ENCODE data around the gene TRIM44.

Gene TRIM44

GRCh38 chr11:35717520-35717919, 54.9 kb downstream of the TRIM44 start:
- Histone ChIP-seq H3K27ac (ENCODE audit: low read depth, low read length) (no peak overlapping the region), H3K9me2 (replicated peaks; ENCODE audit: insufficient read depth, low read length) (no peaks in the 10 kb centered on the region), H3K79me2 (ENCODE audit: insufficient read depth, low read length) (no peaks in the 10 kb centered on the region), H4K20me1 (ENCODE audit: low read depth, low read length) (no peaks in the 10 kb centered on the region), H3K27me3 (ENCODE audit: low read length) (no peaks in the 10 kb centered on the region), H3K4me3 (ENCODE audit: insufficient read depth, low read length, poor library complexity, severe bottlenecking) (no peak overlapping the region), H2AFZ (ENCODE audit: low read depth, low read length, severe bottlenecking) (no peak overlapping the region), H3K4me2 (ENCODE audit: low read depth, low read length, poor library complexity, severe bottlenecking) (no peak overlapping the region), H3K9me3 (ENCODE audit: insufficient read depth, low read length) (no peaks in the 10 kb centered on the region), H3F3A (ENCODE audit: insufficient read depth) (no peaks in the 10 kb centered on the region), H3K9ac (ENCODE audit: low read length) (no peak overlapping the region), H3K36me3 (ENCODE audit: low read length) (no peaks in the 10 kb centered on the region)
- TF ChIP-seq, protein P1, sequence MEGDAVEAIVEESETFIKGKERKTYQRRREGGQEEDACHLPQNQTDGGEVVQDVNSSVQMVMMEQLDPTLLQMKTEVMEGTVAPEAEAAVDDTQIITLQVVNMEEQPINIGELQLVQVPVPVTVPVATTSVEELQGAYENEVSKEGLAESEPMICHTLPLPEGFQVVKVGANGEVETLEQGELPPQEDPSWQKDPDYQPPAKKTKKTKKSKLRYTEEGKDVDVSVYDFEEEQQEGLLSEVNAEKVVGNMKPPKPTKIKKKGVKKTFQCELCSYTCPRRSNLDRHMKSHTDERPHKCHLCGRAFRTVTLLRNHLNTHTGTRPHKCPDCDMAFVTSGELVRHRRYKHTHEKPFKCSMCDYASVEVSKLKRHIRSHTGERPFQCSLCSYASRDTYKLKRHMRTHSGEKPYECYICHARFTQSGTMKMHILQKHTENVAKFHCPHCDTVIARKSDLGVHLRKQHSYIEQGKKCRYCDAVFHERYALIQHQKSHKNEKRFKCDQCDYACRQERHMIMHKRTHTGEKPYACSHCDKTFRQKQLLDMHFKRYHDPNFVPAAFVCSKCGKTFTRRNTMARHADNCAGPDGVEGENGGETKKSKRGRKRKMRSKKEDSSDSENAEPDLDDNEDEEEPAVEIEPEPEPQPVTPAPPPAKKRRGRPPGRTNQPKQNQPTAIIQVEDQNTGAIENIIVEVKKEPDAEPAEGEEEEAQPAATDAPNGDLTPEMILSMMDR (IDR thresholded peaks at IDR 0.05; ENCODE audit: insufficient read depth, low read length, poor library complexity, severe bottlenecking) = no peak
- TF ChIP-seq EZH2phosphoT487 (conservative IDR thresholded peaks at IDR 0.05; ENCODE audit: low read length) = no peak

DNA sequence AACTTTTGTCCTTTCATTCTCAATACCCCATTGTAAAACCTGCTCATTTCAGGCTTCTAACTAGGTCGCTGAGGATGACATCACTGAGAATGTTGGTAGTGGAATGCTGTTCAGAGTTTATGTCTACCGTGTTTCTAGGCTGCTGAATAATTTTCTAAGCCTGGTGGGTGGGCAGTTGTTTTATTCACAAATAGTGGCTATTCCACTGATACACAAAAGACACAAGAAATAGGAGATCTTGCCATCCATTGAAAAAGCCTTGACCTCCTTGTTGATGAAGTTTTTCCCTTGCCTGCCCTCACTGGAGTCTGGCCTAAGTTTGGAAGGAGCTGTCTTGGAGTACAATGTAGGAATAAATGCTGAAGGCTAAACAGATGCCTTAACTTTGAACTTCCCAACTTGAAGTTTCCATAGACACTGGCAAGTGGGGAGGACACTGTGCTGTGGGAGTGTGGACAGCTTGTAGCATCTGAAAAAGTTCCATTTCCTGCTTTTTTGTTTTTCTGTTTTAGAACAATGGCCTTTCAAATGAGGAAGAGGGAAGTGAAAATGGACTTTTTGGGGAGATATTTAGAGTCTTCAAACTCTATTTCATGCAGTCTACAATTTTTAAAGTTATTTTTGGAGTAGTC, 59.2 kb downstream of the TRIM44 start:
- no peaks in the 10 kb centered on the region for H3K9me3 ChIP-seq (ENCODE audit: insufficient read depth, low read length)
- H3K27me3 ChIP-seq (ENCODE audit: low read length) = no peaks in the 10 kb centered on the region
- H2AFZ ChIP-seq (ENCODE audit: low read depth, low read length, severe bottlenecking) = no peak overlapping the region
- H3K79me2 ChIP-seq (ENCODE audit: insufficient read depth, low read length) = no peaks in the 10 kb centered on the region
- H3K9me2 ChIP-seq (replicated peaks; ENCODE audit: insufficient read depth, low read length) = no peaks in the 10 kb centered on the region
- no peaks in the 10 kb centered on the region for H4K20me1 ChIP-seq (ENCODE audit: low read depth, low read length)
- no peaks in the 10 kb centered on the region for H3K36me3 ChIP-seq (ENCODE audit: low read length)
- no peak overlapping the region for H3K4me3 ChIP-seq (ENCODE audit: insufficient read depth, low read length, poor library complexity, severe bottlenecking)
- no peak overlapping the region for H3K27ac ChIP-seq (ENCODE audit: low read depth, low read length)
- no peak overlapping the region for H3K4me2 ChIP-seq (ENCODE audit: low read depth, low read length, poor library complexity, severe bottlenecking)
- no peaks in the 10 kb centered on the region for H3F3A ChIP-seq (ENCODE audit: insufficient read depth)
- no peak overlapping the region for H3K9ac ChIP-seq (ENCODE audit: low read length)
- TF ChIP-seq, protein P1 (IDR thresholded peaks at IDR 0.05; ENCODE audit: insufficient read depth, low read length, poor library complexity, severe bottlenecking) = no peak
- no peak for TF ChIP-seq EZH2phosphoT487 (conservative IDR thresholded peaks at IDR 0.05; ENCODE audit: low read length)

- H3K4me2 ChIP-seq (ENCODE audit: low read depth, low read length, poor library complexity, severe bottlenecking) = no peak overlapping the region
- H3K27me3 ChIP-seq (ENCODE audit: low read length) = no peaks in the 10 kb centered on the region
- no peak overlapping the region for H3K27ac ChIP-seq (ENCODE audit: low read depth, low read length)
- H3K79me2 ChIP-seq (ENCODE audit: insufficient read depth, low read length) = no peaks in the 10 kb centered on the region
- no peaks in the 10 kb centered on the region for H3K36me3 ChIP-seq (ENCODE audit: low read length)
- no peak overlapping the region for H3K4me3 ChIP-seq (ENCODE audit: insufficient read depth, low read length, poor library complexity, severe bottlenecking)
- H3K9ac ChIP-seq (ENCODE audit: low read length) = no peak overlapping the region
- TF ChIP-seq, protein P1 (IDR thresholded peaks at IDR 0.05; ENCODE audit: insufficient read depth, low read length, poor library complexity, severe bottlenecking) = no peak
- TF ChIP-seq EZH2phosphoT487 (conservative IDR thresholded peaks at IDR 0.05; ENCODE audit: low read length) = no peak
- H2AFZ ChIP-seq (ENCODE audit: low read depth, low read length, severe bottlenecking) = no peak overlapping the region
- no peaks in the 10 kb centered on the region for H3F3A ChIP-seq (ENCODE audit: insufficient read depth)
- H4K20me1 ChIP-seq (ENCODE audit: low read depth, low read length) = no peaks in the 10 kb centered on the region
- H3K9me2 ChIP-seq (replicated peaks; ENCODE audit: insufficient read depth, low read length) = no peaks in the 10 kb centered on the region
- H3K9me3 ChIP-seq (ENCODE audit: insufficient read depth, low read length) = no peaks in the 10 kb centered on the region
These were observed 60.1 kb downstream of the TRIM44 start for GRCh38 chr11:35722641-35723040.

Data from SU-DHL-6 (cell line).